Right ventricle myocardium inferior (tissue), 1 donor: ENCODE data around the gene COQ8A. TPM values are rescaled to one million over a fixed set of nuclear protein-coding genes. Genes with fewer than 3 reads are reported as not detected.

Source experiments
- ATAC-seq: fragments of 200-7000 bp; cut with Tn5 transposase; one replicate; pipeline ENCODE4 v1.9.1; 2020; ENCODE audit warnings: mild to moderate bottlenecking, moderate library complexity
- DNase-seq: peaks from one replicate; pipeline ENCODE4 v3.0.0; 2021; ENCODE audit errors: missing footprints
- intact Hi-C: fragments of 100-400 bp; cut with DNase I; formaldehyde crosslinking; loops from one replicate; pipeline ENCODE4 v1.11.0; 2022
- total RNA-seq: library from RNA; stranded (reverse); fragmentation: NEBNext Ultra II Directional; extraction: Animal tissue kit (Norgen Biotek cat#: 25700); gene quantifications from one replicate; pipeline ENCODE4 v1.2.1, GENCODE V29; 2021
- donor health status: DM: no; HTN: yes; CAD: no; lungs with severe emphysema.

COQ8A gene
- total RNA-seq, 1 donor from 2014 or later, result 412 TPM

- ATAC-seq, result peak; percentile 41
- intact Hi-C loops, result no loop called here
- peak; percentile 25 for DNase-seq
Observed at GRCh38 chr1:226964068-226964425, 24.0 kb downstream of the COQ8A start.

DNA sequence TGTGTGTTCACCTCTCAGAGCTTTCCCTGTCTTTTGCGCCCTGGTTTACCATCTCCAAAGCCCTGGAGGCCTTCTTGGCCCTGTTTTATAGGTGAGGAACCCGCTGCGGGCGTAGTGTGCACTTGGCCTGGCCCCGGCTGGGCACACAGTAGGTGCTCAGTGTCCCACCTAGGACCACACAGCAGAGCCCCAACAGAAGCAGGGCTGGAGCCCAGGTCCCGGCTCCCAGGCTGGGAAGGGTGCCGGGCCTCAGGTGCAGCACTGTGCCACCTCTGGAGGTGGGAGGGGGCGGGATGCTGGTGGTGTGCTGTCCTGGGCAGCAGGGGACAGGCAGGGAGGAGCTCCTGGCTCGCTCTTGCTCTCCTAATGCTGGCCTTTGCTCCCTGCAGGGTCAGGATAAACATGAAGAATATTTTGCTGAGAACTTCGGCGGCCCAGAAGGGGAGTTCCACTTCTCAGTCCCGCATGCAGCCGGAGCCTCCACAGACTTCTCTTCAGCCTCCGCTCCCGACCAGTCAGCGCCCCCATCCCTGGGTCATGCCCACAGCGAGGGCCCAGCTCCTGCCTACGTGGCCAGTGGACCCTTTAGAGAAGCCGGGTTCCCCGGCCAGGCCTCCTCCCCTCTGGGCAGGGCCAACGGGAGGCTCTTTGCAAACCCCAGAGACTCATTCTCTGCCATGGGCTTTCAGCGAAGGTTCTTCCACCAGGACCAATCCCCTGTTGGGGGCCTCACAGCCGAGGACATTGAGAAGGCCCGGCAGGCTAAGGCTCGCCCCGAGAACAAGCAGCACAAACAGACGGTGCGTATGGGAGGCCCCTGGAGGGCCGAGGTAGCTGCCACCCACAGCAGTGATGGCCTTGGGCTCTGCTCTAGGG is 24.8 kb downstream of the COQ8A start:
- ATAC-seq, result no peak
- intact Hi-C loops, result no loop called here
- DNase-seq, result peak; percentile 37

DNA sequence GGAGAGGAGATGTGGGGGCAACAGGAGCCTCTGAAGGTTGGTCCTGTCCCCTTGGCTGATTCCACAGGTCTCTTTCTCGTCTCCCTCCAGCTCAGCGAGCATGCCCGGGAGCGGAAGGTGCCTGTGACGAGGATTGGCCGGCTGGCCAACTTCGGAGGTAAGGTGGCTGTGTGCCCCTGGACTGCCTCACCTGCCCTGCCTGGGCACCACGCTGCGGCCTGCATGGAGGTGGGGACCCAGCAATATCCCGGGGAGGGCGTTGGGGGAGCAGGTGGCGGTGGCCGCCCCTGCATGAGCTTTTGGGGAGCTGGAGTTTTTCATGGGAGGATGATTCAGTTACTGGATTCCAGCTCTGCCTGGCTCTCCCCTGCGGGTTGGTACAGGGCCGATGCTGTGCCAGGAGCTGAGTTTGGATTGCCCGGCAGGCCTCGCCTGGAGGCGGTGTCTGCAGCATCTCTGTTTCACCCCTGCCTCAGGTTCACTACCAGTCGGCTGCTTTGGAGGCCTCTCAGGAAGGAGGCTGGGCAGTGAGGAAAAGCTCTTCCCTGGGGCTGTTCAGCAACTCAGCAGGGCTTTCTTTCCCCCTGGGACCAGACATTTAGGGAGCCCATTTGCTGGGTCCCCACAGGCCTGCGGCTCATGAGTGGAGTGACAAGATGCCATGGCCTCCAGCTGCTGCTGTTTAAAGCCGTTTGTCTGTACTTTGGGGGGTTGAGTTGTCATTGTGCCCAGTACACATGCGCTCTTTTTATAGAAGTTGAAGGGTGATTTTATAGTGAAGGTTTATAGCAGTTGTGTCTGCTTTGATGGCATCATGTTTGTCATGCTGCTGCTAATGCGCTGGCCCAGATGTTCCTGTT is 25.7 kb downstream of the COQ8A start:
- DNase-seq (peak; percentile 56), ATAC-seq (no peak)
- intact Hi-C loops, result no loop called here

GRCh38 chr1:226966683-226967082 is 26.6 kb downstream of the COQ8A start:
- no peak for ATAC-seq
- intact Hi-C loops, result no loop called here
- peak; percentile 17 for DNase-seq

GRCh38 chr1:226967665-226968064 is 27.6 kb downstream of the COQ8A start:
- intact Hi-C loops, result no loop called here
- DNase-seq (peak; percentile 9), ATAC-seq (peak; percentile 51)

DNA sequence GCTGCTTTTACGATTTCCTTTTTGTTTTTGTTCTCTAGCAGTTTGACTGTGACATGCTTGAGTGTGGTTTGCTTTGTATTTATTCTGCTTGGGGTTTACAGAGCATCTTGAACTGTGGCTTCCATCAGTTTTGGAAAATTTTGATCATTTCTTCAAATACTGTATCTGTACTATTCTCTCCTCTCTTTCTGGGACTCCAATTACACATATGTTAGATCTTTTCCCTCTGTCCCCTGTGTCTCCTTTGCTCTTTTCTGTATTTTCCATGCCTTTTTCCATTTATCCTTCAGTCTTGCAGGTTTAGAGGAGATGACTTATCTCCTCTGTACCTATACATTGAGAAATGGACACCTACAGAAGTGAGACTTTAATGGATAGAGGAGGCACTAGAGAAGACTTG is 31.7 kb downstream of the COQ8A start:
- DNase-seq (no peak), ATAC-seq (no peak)
- intact Hi-C loops, result loop anchor here (2.0 kb wide), 1 partner anchor 51 kb away; no protein-coding TSS in a partner anchor

DNA sequence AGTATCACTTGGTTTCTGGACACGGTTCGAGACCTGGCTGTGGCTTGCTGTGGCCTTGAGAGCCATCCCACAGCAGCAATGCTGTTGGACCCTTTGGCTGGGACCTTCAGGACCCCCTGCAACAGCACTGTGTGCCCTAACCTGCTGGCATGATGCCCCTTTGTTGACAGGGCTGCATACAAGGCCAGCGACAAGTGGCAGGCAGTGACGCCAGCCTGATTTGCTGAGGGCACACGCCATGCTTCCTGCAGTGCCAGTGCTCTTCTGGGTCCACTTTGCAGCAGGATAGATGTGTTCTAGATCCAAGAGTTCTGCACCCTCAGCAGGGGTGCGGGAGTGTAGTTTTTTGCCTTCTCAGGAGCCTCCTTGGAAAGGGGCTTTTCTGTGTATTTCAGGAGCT is 32.8 kb downstream of the COQ8A start:
- ATAC-seq (peak; percentile 42), DNase-seq (peak; percentile 76)
- intact Hi-C loops, result loop anchor here (2.0 kb wide), 1 partner anchor 52 kb away; no protein-coding TSS in a partner anchor

GRCh38 chr1:226973371-226973897 is 33.3 kb downstream of the COQ8A start:
- intact Hi-C loops, result loop anchor here (2.0 kb wide), 1 partner anchor 53 kb away; no protein-coding TSS in a partner anchor

DNA sequence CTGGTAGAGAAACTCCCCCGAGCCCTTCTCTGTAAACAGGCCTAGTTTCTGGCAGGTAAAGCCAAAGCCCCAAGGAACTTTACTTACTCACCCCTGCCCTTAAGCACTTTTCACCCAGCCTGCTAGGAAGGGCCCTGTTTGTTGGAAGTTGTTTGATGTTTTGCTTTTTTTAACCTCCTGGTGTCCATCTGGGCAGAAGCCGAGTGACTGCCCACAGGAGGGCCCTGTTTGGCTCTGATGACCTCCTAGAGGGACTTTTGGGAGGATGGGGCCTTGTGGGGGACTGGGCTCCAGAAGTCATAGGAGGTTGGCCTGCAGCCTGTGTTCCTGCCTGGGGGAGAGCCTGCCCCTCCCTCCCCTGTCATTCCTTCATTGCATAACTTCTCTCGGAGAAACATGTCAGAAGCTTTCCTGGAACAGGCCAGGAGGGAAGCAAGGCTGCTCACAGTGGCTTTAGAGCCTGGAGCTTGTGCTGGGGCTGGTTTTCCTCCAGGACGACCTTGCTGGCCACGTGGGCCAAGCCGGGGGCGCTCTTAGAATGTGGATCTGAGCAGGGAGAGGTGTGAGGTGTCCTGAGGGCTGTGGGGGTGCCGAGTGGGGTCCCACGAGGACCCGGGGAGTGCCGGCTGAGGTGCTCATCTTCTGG is 33.9 kb downstream of the COQ8A start:
- ATAC-seq (peak; percentile 74), DNase-seq (peak; percentile 73)
- intact Hi-C loops, result loop anchor here (1.0 to 2.0 kb wide), 2 partner anchors 29 to 53 kb away; no protein-coding TSS in a partner anchor

More at GRCh38 chr1:226973371-226973897, 33.3 kb downstream of the COQ8A start:
- ATAC-seq (peak; percentile 82), DNase-seq (peak; percentile 80)

- intact Hi-C loops, result loop anchor here (1.0 kb wide), 1 partner anchor 29 kb away; no protein-coding TSS in a partner anchor
- ATAC-seq (peak; percentile 57), DNase-seq (peak; percentile 80)
Observed at GRCh38 chr1:226974544-226975258, 34.6 kb downstream of the COQ8A start.

DNA sequence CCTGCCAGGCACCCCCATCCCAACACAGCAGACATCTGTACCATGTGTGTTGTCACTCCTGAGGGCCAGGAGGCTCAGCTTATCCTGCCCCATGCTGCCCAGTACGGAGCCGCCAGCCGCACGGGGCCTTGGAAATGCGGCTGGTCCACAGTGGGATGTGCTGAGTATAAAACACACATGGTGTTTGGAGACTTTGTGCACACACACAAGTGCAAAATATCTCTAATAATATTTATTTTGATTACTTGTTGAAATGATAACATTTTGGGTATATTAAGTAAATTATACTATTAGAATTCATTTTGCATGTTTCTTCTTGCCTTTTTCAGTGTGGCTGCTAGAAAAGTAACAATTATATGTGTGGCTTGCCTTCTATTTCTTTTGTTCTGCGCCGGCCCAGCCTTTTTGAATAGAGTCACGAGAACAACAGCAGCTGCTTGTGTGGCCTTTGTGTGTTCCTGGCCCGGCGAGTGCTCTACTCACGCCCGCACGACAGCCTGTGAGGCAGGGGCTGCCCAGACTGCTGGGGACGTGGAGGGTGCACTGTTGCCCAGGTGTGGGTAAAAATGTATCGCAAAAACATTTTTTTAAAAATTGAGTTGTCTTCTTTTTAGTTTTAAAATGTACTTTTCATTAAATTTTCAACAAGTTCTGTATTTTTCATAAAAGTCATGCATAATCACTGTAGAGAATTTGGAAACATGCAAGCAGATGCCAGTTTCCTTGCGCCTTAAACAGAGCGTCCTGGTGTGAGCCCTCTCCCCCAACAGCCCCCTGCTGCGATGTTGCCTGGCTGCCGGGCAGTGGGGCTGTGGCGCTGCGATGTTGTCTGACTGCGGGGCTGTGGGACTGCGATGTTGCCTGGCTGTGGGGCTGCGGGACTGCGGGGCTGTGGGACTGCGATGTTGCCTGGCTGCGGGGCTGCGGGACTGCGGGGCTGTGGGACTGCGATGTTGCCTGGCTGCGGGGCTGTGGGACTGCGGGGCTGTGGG is 35.5 kb downstream of the COQ8A start:
- intact Hi-C loops, result no loop called here
- DNase-seq, result peak; percentile 60
- ATAC-seq, result no peak

- ATAC-seq (no peak), DNase-seq (no peak)
- intact Hi-C loops, result no loop called here
Observed at GRCh38 chr1:226976276-226976977, 36.3 kb downstream of the COQ8A start.

GRCh38 chr1:226976978-226977642 is 37.0 kb downstream of the COQ8A start:
- DNase-seq (peak; percentile 62), ATAC-seq (no peak)
- intact Hi-C loops, result no loop called here

DNA sequence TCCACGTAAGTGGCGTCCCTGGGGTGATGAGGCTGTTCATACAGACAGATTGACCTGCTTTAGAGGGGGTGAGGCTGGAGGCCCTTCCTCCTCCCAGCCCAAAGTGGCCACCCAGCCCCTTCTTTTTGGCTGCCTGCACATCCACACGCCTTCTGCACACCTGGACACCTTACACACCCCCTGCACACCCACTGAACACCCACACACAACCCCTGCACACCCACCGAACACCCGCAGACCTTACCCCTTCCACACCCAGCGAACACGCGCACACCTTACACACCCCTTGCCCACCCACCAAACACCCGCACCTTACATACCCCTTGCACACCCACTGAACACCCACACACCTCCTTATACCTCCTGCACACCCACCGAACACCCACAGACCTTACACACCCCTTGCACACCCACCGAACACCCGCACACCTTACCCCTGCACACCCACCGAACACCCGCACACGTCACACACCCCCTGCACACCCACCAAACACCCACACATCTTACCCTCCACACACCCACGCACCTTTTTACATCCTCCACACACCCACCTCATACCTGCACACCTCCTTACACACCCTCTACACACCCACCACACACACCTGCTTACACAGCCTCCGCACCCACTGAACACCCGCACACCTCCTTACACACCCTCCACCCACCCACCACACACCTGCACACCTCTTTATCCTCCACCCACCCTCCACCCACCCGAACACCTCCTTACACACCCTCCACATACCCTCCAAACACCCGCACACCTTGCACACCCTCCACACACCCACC is 37.7 kb downstream of the COQ8A start:
- ATAC-seq, result no peak
- intact Hi-C loops, result no loop called here

More for the DNA sequence above, 37.7 kb downstream of the COQ8A start:
- DNase-seq, result peak; percentile 57
